ENCODE measurements around the gene ADK. TPM values are rescaled to one million over a fixed set of nuclear protein-coding genes. Genes with fewer than 3 reads are reported as not detected.

ADK gene
- total and polyA plus RNA-seq, 2 of the 13 experiments (the other 11 are each of a cell fraction or from before 2014, with no cell fraction given), result 48.6 to 79.1 TPM

- TF ChIP-seq BCL6 (CRISPR knock-in tag; IDR thresholded peaks at IDR 0.05) (no peak), YY1 (IDR thresholded peaks at IDR 0.05; ENCODE audit: insufficient read depth, insufficient replicate concordance, low read depth, low read length) (no peak)
Measured at GRCh38 chr10:74596713-74597112, 445.7 kb downstream of the ADK start (continued).

DNA sequence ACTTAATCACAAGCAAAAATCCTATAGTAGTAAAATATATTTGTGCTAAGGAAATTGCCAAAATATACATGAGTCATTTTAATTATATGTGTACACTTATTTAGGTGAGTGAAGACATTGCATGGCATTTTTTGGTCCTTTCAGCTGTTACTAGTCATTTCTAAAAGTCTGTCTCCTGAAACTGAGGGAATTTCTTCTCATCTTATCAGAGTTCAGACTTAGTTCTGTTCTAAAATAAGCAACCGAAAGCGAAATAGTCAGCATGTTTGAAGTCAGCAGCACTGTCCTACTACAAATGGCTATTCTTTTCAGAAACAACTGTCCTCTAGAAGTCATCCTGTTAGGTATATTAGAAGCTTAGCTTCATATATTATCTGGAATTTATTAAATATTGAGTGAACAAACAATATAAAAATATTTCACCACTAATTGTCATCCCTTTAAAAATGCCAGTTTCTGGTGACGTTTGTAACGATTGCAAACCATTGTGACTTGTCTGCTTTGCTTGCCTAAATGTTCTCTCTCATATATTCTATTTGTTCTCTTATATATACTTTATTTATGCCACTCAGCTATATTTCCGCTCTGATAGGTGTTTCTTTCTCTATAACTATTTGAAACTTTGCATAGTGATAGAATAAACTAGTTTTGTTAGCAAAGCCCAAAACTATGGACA, 448.0 kb downstream of the ADK start:
- Histone ChIP-seq H4K20me1 (ENCODE audit: insufficient read depth, low read length) (no peaks in the 10 kb centered on the region), H3K27ac (ENCODE audit: extremely low read length, insufficient read depth, low read length) (no peak overlapping the region), H3K9ac (ENCODE audit: insufficient read depth, low read depth, low read length) (no peak overlapping the region), H3K4me1 (ENCODE audit: insufficient read depth, low read length) (no peaks in the 10 kb centered on the region), H3K4me3 (replicated peaks in 1 of 3; ENCODE audit: insufficient read depth in 1 of 3, low read depth in 2 of 3, low read length in 3 of 3) (no peak overlapping the region), H3K79me2 (ENCODE audit: insufficient read depth, low read length) (no peaks in the 10 kb centered on the region), H3K27me3 (ENCODE audit: control insufficient read depth in 1 of 2, insufficient read depth in 2 of 2, low read length in 2 of 2) (no peaks in the 10 kb centered on the region; a peak in 1 of 5 replicates), H2AFZ (ENCODE audit: low read length) (no peak overlapping the region), H3K4me2 (ENCODE audit: low read depth, low read length) (no peak overlapping the region), H3K36me3 (replicated peaks in 1 of 2; ENCODE audit: control insufficient read depth in 1 of 2, insufficient read depth in 2 of 2, low read length in 2 of 2) (peaks cover 0 to 14% of the 10 kb centered on the region in 2 experiments; a peak in 2 of 5 replicates), H3K9me3 (ENCODE audit: low read length) (no peaks in the 10 kb centered on the region)
- TF ChIP-seq RCOR2 (CRISPR knock-in tag; IDR thresholded peaks at IDR 0.05) (no peak), ZNF572 (CRISPR knock-in tag; IDR thresholded peaks at IDR 0.05) (no peak), ZSCAN22 (CRISPR knock-in tag; IDR thresholded peaks at IDR 0.05) (no peak), BORCS8-MEF2B (CRISPR knock-in tag; IDR thresholded peaks at IDR 0.05) (no peak), ZNF709 (CRISPR knock-in tag; IDR thresholded peaks at IDR 0.05) (no peak), ZNF513 (CRISPR knock-in tag; conservative IDR thresholded peaks at IDR 0.05) (no peak)
- TF ChIP-seq, protein P1, sequence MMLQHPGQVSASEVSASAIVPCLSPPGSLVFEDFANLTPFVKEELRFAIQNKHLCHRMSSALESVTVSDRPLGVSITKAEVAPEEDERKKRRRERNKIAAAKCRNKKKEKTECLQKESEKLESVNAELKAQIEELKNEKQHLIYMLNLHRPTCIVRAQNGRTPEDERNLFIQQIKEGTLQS (CRISPR knock-in tag; IDR thresholded peaks at IDR 0.05), result no peak
- TF ChIP-seq, protein P2, sequence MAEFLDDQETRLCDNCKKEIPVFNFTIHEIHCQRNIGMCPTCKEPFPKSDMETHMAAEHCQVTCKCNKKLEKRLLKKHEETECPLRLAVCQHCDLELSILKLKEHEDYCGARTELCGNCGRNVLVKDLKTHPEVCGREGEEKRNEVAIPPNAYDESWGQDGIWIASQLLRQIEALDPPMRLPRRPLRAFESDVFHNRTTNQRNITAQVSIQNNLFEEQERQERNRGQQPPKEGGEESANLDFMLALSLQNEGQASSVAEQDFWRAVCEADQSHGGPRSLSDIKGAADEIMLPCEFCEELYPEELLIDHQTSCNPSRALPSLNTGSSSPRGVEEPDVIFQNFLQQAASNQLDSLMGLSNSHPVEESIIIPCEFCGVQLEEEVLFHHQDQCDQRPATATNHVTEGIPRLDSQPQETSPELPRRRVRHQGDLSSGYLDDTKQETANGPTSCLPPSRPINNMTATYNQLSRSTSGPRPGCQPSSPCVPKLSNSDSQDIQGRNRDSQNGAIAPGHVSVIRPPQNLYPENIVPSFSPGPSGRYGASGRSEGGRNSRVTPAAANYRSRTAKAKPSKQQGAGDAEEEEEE (CRISPR knock-in tag; IDR thresholded peaks at IDR 0.05; ENCODE audit: borderline replicate concordance), result no peak
- FAIRE-seq, result no peak
- in situ Hi-C loops (cut with HindIII; ENCODE audit: extremely low pct_ligation_motif_present, low pct_unique_long_range_greater_than_20kb), result no loop called here
- no TSS peak for BruUV-seq (replicated peaks)
- POLR2A ChIA-PET, result no interaction called here
- intact Hi-C loops (cut with micrococcal nuclease; ENCODE audit: unreplicated experiment), result no loop called here
- CTCF ChIA-PET (ENCODE audit: low intra/inter-chr PET ratio, low total read pairs), result no interaction called here
- 91% methylated on average over 5 of the region's 5 CpGs for WGBS (ENCODE audit: low lambda C conversion rate)
- no peak for DNase-seq (ENCODE audit: low spot score)
- ATAC-seq, result no peak
